Measurements from ENCODE around the gene DHRS3. TPM values are rescaled to one million over a fixed set of nuclear protein-coding genes. Genes with fewer than 3 reads are reported as not detected.
"Not testable (repeated sequence)": the region's sequence is repeated elsewhere in the genome, so short reads cannot be mapped to it uniquely, and the experiment has no call there.

DHRS3 gene
- total and polyA plus RNA-seq, 2 donors (not counting 1 experiment from before 2014, with no cell fraction given) = 8.4 to 36.8 TPM

DNA sequence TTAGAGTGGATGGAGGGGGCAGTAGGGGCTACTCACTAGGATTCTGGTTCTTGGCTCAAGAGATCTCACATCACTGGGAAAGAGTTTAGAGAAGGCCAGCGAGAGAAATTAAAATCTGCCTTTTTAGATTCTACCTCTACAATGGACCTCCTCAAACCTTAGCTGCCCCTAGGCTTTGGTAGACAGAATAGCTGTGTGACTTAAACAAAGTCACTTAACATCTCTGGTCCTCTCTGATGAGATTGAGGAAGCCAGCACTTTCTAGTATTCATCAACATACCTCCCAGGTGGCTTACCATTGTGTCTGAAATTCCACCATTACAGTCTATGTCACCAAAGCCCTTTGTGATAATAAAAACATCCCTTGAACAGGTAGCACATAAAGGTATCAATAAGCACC lies 44.5 kb upstream of the DHRS3 start:
- H3K36me3 ChIP-seq (ENCODE audit: control insufficient read depth, insufficient read depth, low read length) = no peaks in the 10 kb centered on the region
- peaks cover 2% of the 10 kb centered on the region for H3K27me3 ChIP-seq (ENCODE audit: control insufficient read depth, insufficient read depth, low read length)
- no peak overlapping the region for H3K9ac ChIP-seq (ENCODE audit: insufficient read depth, low read length)
- no peak overlapping the region for H3K4me3 ChIP-seq (replicated peaks in 1 of 4; ENCODE audit: control extremely low read depth in 1 of 4, insufficient read depth in 1 of 4, low read depth in 3 of 4, low read length in 4 of 4)
- H3K79me2 ChIP-seq (ENCODE audit: control insufficient read depth, insufficient read depth, low read length) = no peaks in the 10 kb centered on the region
- TF ChIP-seq EZH2 (IDR thresholded peaks at IDR 0.05; ENCODE audit: low read length, missing control alignments) = no peak
- TF ChIP-seq CTCF (conservative IDR thresholded peaks at IDR 0.05 in 1 of 2, IDR thresholded peaks at IDR 0.05 in 1 of 2; ENCODE audit: low read depth in 1 of 2, low read length in 2 of 2) = no peak
- no peak overlapping the region for H3K27ac ChIP-seq (ENCODE audit: insufficient read depth, low read length)
- no peak overlapping the region for H2AFZ ChIP-seq (ENCODE audit: low read length)
- H3K4me2 ChIP-seq (ENCODE audit: extremely low read depth, insufficient read depth, low read length) = no peak overlapping the region
- DNase-seq (ENCODE audit: low read depth in 2 of 2) = no peak
- no peaks in the 10 kb centered on the region for H3K4me1 ChIP-seq (ENCODE audit: control insufficient read depth, extremely low read depth, insufficient read depth, low read length)
- H4K20me1 ChIP-seq (ENCODE audit: control insufficient read depth, extremely low read depth, insufficient read depth, low read length) = no peaks in the 10 kb centered on the region
- no peaks in the 10 kb centered on the region for H3K9me3 ChIP-seq (ENCODE audit: control insufficient read depth, insufficient read depth, low read depth, low read length)

GRCh38 chr1:12661606-12662219 lies 43.7 kb upstream of the DHRS3 start:
- Histone ChIP-seq H3K79me2 (ENCODE audit: control insufficient read depth, insufficient read depth, low read length) (no peaks in the 10 kb centered on the region), H3K4me2 (ENCODE audit: extremely low read depth, insufficient read depth, low read length) (no peak overlapping the region), H3K4me1 (ENCODE audit: control insufficient read depth, extremely low read depth, insufficient read depth, low read length) (no peaks in the 10 kb centered on the region), H4K20me1 (ENCODE audit: control insufficient read depth, extremely low read depth, insufficient read depth, low read length) (no peaks in the 10 kb centered on the region), H2AFZ (ENCODE audit: low read length) (no peak overlapping the region), H3K9me3 (ENCODE audit: control insufficient read depth, insufficient read depth, low read depth, low read length) (no peaks in the 10 kb centered on the region), H3K4me3 (replicated peaks in 1 of 4; ENCODE audit: control extremely low read depth in 1 of 4, insufficient read depth in 1 of 4, low read depth in 3 of 4, low read length in 4 of 4) (no peak overlapping the region), H3K27me3 (ENCODE audit: control insufficient read depth, insufficient read depth, low read length) (peaks cover 5% of the 10 kb centered on the region), H3K9ac (ENCODE audit: insufficient read depth, low read length) (no peak overlapping the region), H3K36me3 (ENCODE audit: control insufficient read depth, insufficient read depth, low read length) (no peaks in the 10 kb centered on the region), H3K27ac (ENCODE audit: insufficient read depth, low read length) (no peak overlapping the region)
- TF ChIP-seq EZH2 (IDR thresholded peaks at IDR 0.05; ENCODE audit: low read length, missing control alignments) = no peak
- no peak for TF ChIP-seq CTCF (conservative IDR thresholded peaks at IDR 0.05 in 1 of 2, IDR thresholded peaks at IDR 0.05 in 1 of 2; ENCODE audit: low read depth in 1 of 2, low read length in 2 of 2)
- no peak for DNase-seq (ENCODE audit: low read depth in 2 of 2)

GRCh38 chr1:12658531-12659453 lies 40.8 kb upstream of the DHRS3 start:
- Histone ChIP-seq H3K79me2 (ENCODE audit: control insufficient read depth, insufficient read depth, low read length) (no peaks in the 10 kb centered on the region), H3K36me3 (ENCODE audit: control insufficient read depth, insufficient read depth, low read length) (no peaks in the 10 kb centered on the region), H3K27me3 (ENCODE audit: control insufficient read depth, insufficient read depth, low read length) (peaks cover 8% of the 10 kb centered on the region), H3K9ac (ENCODE audit: insufficient read depth, low read length) (no peak overlapping the region), H3K4me2 (ENCODE audit: extremely low read depth, insufficient read depth, low read length) (peak overlapping the region; percentile 69), H3K4me1 (ENCODE audit: control insufficient read depth, extremely low read depth, insufficient read depth, low read length) (no peaks in the 10 kb centered on the region), H4K20me1 (ENCODE audit: control insufficient read depth, extremely low read depth, insufficient read depth, low read length) (no peaks in the 10 kb centered on the region), H3K4me3 (replicated peaks in 1 of 4; ENCODE audit: control extremely low read depth in 1 of 4, insufficient read depth in 1 of 4, low read depth in 3 of 4, low read length in 4 of 4) (no peak overlapping the region), H3K9me3 (ENCODE audit: control insufficient read depth, insufficient read depth, low read depth, low read length) (no peaks in the 10 kb centered on the region), H3K27ac (ENCODE audit: insufficient read depth, low read length) (no peak overlapping the region), H2AFZ (ENCODE audit: low read length) (peak overlapping the region; percentile 37)
- no peak for TF ChIP-seq EZH2 (IDR thresholded peaks at IDR 0.05; ENCODE audit: low read length, missing control alignments)
- peak; percentile 95 to 97 for TF ChIP-seq CTCF (conservative IDR thresholded peaks at IDR 0.05 in 1 of 2, IDR thresholded peaks at IDR 0.05 in 1 of 2; ENCODE audit: low read depth in 1 of 2, low read length in 2 of 2)
- peak; percentile 56 to 81 for DNase-seq (ENCODE audit: low read depth in 2 of 2)

DNA sequence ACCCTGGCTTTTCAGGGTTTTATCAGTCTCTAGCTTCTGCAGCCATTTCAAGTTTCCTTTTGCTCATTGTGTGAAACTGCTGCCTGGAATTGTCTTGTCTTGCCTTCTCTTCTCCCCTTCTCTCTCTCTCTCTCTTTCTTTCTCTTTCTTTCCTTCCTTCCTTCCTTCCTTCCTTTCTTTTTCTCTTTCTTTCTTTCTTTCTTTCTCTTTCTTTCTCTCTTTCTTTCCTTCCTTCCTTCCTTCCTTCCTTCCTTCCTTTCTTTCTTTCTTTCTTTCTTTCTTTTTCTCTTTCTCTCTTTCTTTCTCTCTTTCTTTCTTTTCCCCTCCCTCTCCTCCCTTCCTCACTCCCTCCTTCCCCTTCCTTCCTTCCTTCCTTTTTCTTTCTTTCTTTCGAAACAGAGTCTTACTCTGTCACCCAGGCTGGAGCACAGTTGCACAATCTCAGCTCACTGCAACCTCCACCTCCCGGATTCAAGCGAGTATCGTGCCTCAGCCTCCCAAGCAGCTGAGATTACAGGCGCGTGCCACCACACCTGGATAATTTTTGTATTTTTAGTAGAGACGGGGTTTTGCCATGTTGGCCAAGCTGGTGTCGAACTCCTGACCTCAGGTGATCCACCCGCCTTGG lies 40.0 kb upstream of the DHRS3 start:
- not testable (repeated sequence) for H3K27ac ChIP-seq (ENCODE audit: insufficient read depth, low read length); H3K9me3 ChIP-seq (ENCODE audit: control insufficient read depth, insufficient read depth, low read depth, low read length); DNase-seq (ENCODE audit: low read depth in 2 of 2); H3K9ac ChIP-seq (ENCODE audit: insufficient read depth, low read length); H3K4me3 ChIP-seq (replicated peaks in 1 of 4; ENCODE audit: control extremely low read depth in 1 of 4, insufficient read depth in 1 of 4, low read depth in 3 of 4, low read length in 4 of 4); H3K4me1 ChIP-seq (ENCODE audit: control insufficient read depth, extremely low read depth, insufficient read depth, low read length); H4K20me1 ChIP-seq (ENCODE audit: control insufficient read depth, extremely low read depth, insufficient read depth, low read length); H2AFZ ChIP-seq (ENCODE audit: low read length); H3K27me3 ChIP-seq (ENCODE audit: control insufficient read depth, insufficient read depth, low read length); H3K4me2 ChIP-seq (ENCODE audit: extremely low read depth, insufficient read depth, low read length); H3K79me2 ChIP-seq (ENCODE audit: control insufficient read depth, insufficient read depth, low read length); H3K36me3 ChIP-seq (ENCODE audit: control insufficient read depth, insufficient read depth, low read length)
